ENCODE measurements around the gene HS3ST4.

- TF ChIP-seq GATA2 (IDR thresholded peaks at IDR 0.05; ENCODE audit: low read depth, low read length): no peak
- TF ChIP-seq GATA3 (IDR thresholded peaks at IDR 0.05; ENCODE audit: low read depth, low read length): no peak
These were observed 327.9 kb downstream of the HS3ST4 start for GRCh38 chr16:26019381-26020242.

Measured in SH-SY5Y (cell line).